HepG2 (cell line): ENCODE data around the gene MTX3.

Experiments used
- ARNTL ChIP-seq: sonication (generic); formaldehyde crosslinking; IDR thresholded peaks from 2 replicates; pipeline ENCODE4 v1.4.0; 2020; ENCODE audit warnings: mild to moderate bottlenecking, missing genetic modification reagents
- BHLHE40 ChIP-seq: IDR thresholded peaks from 2 replicates; pipeline ENCODE4 v1.6.1; 2011; ENCODE audit warnings: low read length, improper control_type of control experiment
- EP300 ChIP-seq, 3 experiments: sonication (generic) in 1 of 3; formaldehyde crosslinking in 1 of 3; IDR thresholded peaks; 2 replicates each; pipeline versions ENCODE4 v1.5.1 to v1.6.1; 2011 to 2020; ENCODE audit warnings: low read depth in 2 of 3, low read length in 2 of 3, borderline replicate concordance in 1 of 3, improper control_type of control experiment in 1 of 3, mild to moderate bottlenecking in 1 of 3, missing genetic modification reagents in 1 of 3, moderate library complexity in 1 of 3
- GTF2F1 ChIP-seq: fragments of 150-350 bp; IDR thresholded peaks from 2 replicates; pipeline ENCODE4 v1.6.1; 2014; ENCODE audit warnings: low read length
- HHEX ChIP-seq: IDR thresholded peaks from 2 replicates; pipeline ENCODE4 v1.6.1; 2016; ENCODE audit warnings: control low read depth
- HNF1A ChIP-seq, 2 experiments: sonication (generic) in 1 of 2; formaldehyde crosslinking in 1 of 2; IDR thresholded peaks; 2 replicates each; pipeline versions ENCODE4 v1.4.0 to v1.6.1; 2016 to 2020; ENCODE audit warnings: borderline replicate concordance in 1 of 2, low read depth in 1 of 2, mild to moderate bottlenecking in 1 of 2, missing genetic modification reagents in 1 of 2
- POGZ ChIP-seq: sonication (generic); formaldehyde crosslinking; IDR thresholded peaks from 2 replicates; pipeline ENCODE4 v1.4.0; 2020; ENCODE audit warnings: mild to moderate bottlenecking, missing genetic modification reagents
- REST ChIP-seq, 2 experiments: IDR thresholded peaks; 2 replicates each; pipeline ENCODE4 v1.6.1; 2011 to 2012; ENCODE audit warnings: low read length in 2 of 2, borderline replicate concordance in 1 of 2, low read depth in 1 of 2, mild to moderate bottlenecking in 1 of 2, moderate library complexity in 1 of 2
- SMARCC2 ChIP-seq: fragments of 450-650 bp; IDR thresholded peaks from 2 replicates; pipeline ENCODE4 v1.6.1; 2017; ENCODE audit warnings: antibody characterized with exemption, mild to moderate bottlenecking
- ZBTB10 ChIP-seq: sonication (generic); formaldehyde crosslinking; IDR thresholded peaks from 2 replicates; pipeline ENCODE4 v1.4.0; 2020; ENCODE audit warnings: missing genetic modification reagents, borderline replicate concordance
- ZBTB8A ChIP-seq: sonication (generic); formaldehyde crosslinking; IDR thresholded peaks from 2 replicates; pipeline ENCODE4 v1.4.0; 2020; ENCODE audit warnings: mild to moderate bottlenecking, low read depth, missing genetic modification reagents, borderline replicate concordance
- TF ChIP-seq, protein P1 (sequence below): sonication (generic); formaldehyde crosslinking; IDR thresholded peaks from 2 replicates; pipeline ENCODE4 v1.5.0; 2020; ENCODE audit warnings: mild to moderate bottlenecking, missing genetic modification reagents, moderate library complexity
- TF ChIP-seq, protein P2 (sequence below): sonication (generic); formaldehyde crosslinking; IDR thresholded peaks from 2 replicates; pipeline ENCODE4 v1.8.0; 2022; ENCODE audit warnings: missing genetic modification reagents, mild to moderate bottlenecking, inconsistent platforms, borderline replicate concordance

- TF ChIP-seq EP300 (IDR thresholded peaks at IDR 0.05; ENCODE audit: low read depth in 2 of 2, low read length in 2 of 2) (no peak), EP300 (CRISPR knock-in tag; IDR thresholded peaks at IDR 0.05; ENCODE audit: borderline replicate concordance) (no peak), HNF1A (IDR thresholded peaks at IDR 0.05; ENCODE audit: low read depth) (no peak), HNF1A (CRISPR knock-in tag; IDR thresholded peaks at IDR 0.05; ENCODE audit: borderline replicate concordance) (no peak), POGZ (no peak), BHLHE40 (no peak), SMARCC2 (no peak), ARNTL (CRISPR knock-in tag) (no peak), ZBTB10 (CRISPR knock-in tag) (no peak), REST (IDR thresholded peaks at IDR 0.05; ENCODE audit: borderline replicate concordance in 1 of 2, low read depth in 1 of 2, low read length in 2 of 2) (no peak), GTF2F1 (no peak), HHEX (CRISPR knock-in tag) (no peak), ZBTB8A (CRISPR knock-in tag) (no peak)
- TF ChIP-seq, protein P1, sequence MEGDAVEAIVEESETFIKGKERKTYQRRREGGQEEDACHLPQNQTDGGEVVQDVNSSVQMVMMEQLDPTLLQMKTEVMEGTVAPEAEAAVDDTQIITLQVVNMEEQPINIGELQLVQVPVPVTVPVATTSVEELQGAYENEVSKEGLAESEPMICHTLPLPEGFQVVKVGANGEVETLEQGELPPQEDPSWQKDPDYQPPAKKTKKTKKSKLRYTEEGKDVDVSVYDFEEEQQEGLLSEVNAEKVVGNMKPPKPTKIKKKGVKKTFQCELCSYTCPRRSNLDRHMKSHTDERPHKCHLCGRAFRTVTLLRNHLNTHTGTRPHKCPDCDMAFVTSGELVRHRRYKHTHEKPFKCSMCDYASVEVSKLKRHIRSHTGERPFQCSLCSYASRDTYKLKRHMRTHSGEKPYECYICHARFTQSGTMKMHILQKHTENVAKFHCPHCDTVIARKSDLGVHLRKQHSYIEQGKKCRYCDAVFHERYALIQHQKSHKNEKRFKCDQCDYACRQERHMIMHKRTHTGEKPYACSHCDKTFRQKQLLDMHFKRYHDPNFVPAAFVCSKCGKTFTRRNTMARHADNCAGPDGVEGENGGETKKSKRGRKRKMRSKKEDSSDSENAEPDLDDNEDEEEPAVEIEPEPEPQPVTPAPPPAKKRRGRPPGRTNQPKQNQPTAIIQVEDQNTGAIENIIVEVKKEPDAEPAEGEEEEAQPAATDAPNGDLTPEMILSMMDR: no peak
- TF ChIP-seq, protein P2, sequence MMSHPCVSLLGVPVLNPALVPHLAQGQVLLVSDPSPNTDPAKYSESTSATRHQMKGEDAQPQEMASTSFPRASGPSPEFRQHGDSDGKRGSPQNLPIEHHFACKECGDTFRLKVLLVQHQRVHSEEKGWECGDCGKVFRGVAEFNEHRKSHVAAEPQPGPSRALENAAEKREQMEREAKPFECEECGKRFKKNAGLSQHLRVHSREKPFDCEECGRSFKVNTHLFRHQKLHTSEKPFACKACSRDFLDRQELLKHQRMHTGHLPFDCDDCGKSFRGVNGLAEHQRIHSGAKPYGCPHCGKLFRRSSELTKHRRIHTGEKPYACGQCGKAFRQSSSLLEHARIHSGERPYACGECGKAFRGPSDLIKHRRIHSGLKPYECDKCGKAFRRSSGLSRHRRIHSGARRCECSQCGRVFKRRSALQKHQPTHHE (CRISPR knock-in tag): no peak
Observed at GRCh38 chr5:79975422-79975821, 15.6 kb downstream of the MTX3 start.
